Rectal smooth muscle tissue (tissue), 1 donor: Measurements from ENCODE around the gene ARHGAP42.
"Not testable (repeated sequence)": the region's sequence is repeated elsewhere in the genome, so short reads cannot be mapped to it uniquely, and the experiment has no call there.

Experiments used
- H3K27ac ChIP-seq: one replicate; pipeline ENCODE4 v1.7.0; 2013; ENCODE audit warnings: low read depth, low read length, inconsistent platforms
- H3K27me3 ChIP-seq: one replicate; pipeline ENCODE4 v1.7.0; 2013; ENCODE audit warnings: low read length; ENCODE audit not compliant: control insufficient read depth, insufficient read depth
- H3K36me3 ChIP-seq: one replicate; pipeline ENCODE4 v1.7.0; 2013; ENCODE audit warnings: low read length; ENCODE audit not compliant: control insufficient read depth, insufficient read depth
- H3K4me1 ChIP-seq: one replicate; pipeline ENCODE4 v1.7.0; 2013; ENCODE audit warnings: low read length; ENCODE audit not compliant: control insufficient read depth, insufficient read depth
- H3K4me3 ChIP-seq: one replicate; pipeline ENCODE4 v1.7.0; 2013; ENCODE audit warnings: low read length
- H3K9ac ChIP-seq: one replicate; pipeline ENCODE4 v1.7.0; 2013; ENCODE audit warnings: low read length

ARHGAP42 gene

DNA sequence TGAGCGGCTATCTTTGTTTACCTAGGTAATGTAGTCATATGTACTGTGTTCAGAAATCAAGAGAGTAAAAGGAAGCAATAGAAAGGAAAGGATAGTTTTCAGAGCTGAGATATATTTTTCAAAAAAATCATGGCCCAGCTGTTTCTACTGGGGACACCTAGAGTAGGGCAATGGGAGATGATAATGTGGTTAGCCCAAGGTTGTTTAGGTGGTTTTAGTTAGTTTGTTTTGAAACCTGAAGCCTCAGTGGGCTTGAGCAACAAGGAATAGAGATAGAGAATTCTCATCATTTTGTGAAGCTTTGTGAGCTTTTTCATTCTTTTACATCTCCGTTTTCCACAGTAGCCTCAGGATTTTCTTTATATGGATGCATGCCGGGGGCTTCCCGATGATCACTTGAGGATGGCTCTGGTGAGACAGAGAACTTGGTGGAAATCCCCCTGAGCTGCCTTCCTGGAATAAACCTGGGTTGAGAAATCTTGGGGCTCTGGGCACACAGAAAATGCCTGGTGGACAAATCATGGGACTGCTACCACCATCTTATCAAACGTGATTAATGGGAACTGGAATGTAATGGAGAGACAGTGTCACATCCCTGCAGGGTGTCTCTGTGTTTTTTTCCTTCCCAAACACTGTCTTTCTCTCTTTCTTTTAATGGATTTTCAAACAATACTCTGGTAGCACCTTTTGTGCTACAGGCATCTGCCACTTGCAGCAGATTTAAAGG lies 49.0 kb downstream of the ARHGAP42 start:
- peaks cover 9% of the 10 kb centered on the region for H3K4me1 ChIP-seq
- H3K36me3 ChIP-seq = no peaks in the 10 kb centered on the region
- no peak overlapping the region for H3K4me3 ChIP-seq
- no peaks in the 10 kb centered on the region for H3K27me3 ChIP-seq
- no peak overlapping the region for H3K27ac ChIP-seq
- no peak overlapping the region for H3K9ac ChIP-seq

DNA sequence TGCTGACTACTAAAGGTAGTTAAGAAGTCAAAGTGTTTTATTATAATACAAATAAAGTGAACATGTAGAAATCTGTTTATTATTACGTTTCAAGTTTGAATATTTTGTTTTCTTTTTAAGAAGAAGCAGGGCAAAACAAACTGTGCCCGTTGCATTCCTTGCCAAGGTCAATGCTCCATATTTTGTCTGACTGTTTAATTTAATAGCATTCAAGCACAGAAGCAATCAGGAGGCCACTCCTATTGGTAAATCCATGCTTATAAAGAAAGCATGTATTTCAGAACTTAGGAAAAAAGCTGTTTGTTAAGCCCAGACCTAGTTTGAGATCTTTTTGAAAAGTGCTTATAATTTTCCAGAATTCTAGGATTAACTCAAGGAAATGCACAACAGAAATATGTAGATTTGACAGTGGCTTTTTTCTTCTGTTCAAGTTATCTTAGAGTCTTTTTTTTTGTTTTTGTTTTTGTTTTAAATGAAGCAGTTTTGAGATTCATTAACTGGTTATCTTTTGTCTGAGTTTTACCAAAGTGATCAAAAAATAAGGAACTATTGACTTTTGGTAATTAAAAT lies 51.7 kb downstream of the ARHGAP42 start:
- peaks cover 9% of the 10 kb centered on the region for H3K4me1 ChIP-seq
- H3K27me3 ChIP-seq = no peaks in the 10 kb centered on the region
- no peak overlapping the region for H3K9ac ChIP-seq
- no peak overlapping the region for H3K4me3 ChIP-seq
- no peak overlapping the region for H3K27ac ChIP-seq
- no peaks in the 10 kb centered on the region for H3K36me3 ChIP-seq

DNA sequence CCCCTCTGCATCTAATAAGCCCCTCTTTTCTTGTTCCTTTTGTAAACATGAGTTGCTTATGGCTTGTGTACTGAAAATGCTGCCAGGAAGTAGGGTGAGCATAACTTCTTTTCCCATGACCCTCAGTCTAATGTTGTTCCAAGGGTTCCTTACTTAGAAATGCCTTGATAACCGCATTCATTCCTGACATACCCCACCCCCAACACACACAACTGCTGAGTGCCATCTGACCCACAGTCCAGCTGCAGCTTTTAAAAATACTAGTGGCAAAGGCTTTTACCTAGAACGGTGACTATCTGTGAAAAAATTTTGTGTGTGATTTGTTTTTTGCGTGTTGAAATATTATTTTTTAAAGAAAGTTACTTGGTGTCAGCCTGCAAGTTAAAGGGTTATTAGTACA lies 52.6 kb downstream of the ARHGAP42 start:
- no peak overlapping the region for H3K27ac ChIP-seq
- no peak overlapping the region for H3K4me3 ChIP-seq
- H3K36me3 ChIP-seq = no peaks in the 10 kb centered on the region
- H3K9ac ChIP-seq = no peak overlapping the region
- H3K27me3 ChIP-seq = no peaks in the 10 kb centered on the region
- peaks cover 9% of the 10 kb centered on the region for H3K4me1 ChIP-seq

DNA sequence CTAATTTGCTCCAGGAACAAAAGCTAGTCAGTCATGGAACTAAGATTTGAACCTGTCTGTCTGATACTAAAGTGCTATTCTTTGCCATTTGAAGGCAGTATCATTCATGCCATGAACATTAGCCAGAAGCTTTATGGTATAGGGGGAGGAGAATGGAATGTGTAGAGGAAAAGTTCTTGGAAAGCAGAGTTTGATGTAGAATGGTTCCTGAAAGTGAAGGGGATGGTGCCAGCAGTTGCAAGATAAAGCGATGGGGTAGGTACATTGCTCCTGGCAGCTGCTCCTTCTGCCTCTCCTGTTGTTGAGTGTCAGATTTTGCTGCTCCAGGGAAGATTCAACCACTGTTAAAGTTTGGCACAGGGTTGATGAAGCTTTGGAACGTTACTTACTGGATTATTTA lies 53.4 kb downstream of the ARHGAP42 start:
- H3K9ac ChIP-seq = no peak overlapping the region
- H3K27ac ChIP-seq = peak overlapping the region; percentile 7
- peaks cover 9% of the 10 kb centered on the region for H3K4me1 ChIP-seq
- no peaks in the 10 kb centered on the region for H3K36me3 ChIP-seq
- no peaks in the 10 kb centered on the region for H3K27me3 ChIP-seq
- H3K4me3 ChIP-seq = no peak overlapping the region

DNA sequence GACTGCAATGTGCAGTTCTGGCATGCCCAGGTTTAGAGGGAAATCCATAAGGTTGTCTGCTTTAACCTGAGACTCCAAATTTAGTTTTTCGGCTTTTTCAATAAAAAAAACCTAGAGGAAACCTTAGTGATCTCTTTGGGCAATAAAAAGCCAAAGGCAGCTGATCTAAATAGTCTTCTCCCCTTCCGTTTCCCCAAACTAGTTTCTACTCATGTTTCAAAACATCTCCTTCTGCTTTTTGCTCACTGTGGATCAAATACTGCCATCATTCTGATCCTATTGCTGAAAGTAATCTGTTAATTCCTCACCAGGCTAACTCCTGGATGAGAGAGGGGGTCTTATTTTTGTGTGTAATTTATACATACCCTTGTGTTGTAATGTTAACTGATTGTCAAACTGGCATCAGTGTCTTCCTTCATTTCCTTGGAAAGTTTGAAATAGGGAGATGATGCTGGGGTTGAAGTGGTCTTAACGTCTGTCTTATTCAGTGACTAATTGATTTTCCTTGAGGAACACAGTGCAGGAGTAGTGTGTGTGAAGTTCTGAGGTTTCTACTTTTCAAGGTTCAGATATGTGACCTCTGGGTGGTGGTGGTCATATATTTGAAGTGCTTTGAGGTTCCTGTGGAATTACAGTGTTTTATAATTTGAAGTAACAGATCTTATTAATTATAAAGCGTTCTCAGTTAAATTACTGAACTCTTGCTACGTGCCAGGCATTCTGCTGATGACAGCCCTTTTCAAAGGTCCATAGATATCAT lies 55.0 kb downstream of the ARHGAP42 start:
- no peak overlapping the region for H3K9ac ChIP-seq
- H3K27me3 ChIP-seq = no peaks in the 10 kb centered on the region
- H3K4me1 ChIP-seq = peaks cover 9% of the 10 kb centered on the region
- no peaks in the 10 kb centered on the region for H3K36me3 ChIP-seq
- no peak overlapping the region for H3K27ac ChIP-seq
- H3K4me3 ChIP-seq = no peak overlapping the region

DNA sequence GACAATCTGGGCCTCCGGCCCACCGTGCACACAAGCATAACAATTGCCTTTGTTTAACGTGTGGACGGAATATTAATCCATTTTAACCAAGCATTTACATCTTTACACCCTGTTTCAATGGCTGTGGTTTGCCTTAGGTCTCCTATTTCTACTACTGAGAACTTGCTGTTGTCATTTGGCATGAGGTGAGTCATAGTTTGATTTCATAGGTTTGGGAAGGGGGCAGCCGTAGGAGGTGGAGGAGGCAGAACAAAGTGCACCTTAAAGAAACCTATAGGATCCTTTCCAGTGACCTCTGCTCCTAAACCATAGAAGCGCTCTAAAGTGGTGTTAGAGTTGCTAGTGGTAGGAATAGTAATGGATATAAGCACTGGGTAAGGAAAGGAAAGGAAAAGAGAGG lies 59.4 kb downstream of the ARHGAP42 start:
- no peak overlapping the region for H3K9ac ChIP-seq
- no peak overlapping the region for H3K27ac ChIP-seq
- no peaks in the 10 kb centered on the region for H3K27me3 ChIP-seq
- no peaks in the 10 kb centered on the region for H3K4me1 ChIP-seq
- H3K36me3 ChIP-seq = peaks cover 2% of the 10 kb centered on the region
- no peak overlapping the region for H3K4me3 ChIP-seq

DNA sequence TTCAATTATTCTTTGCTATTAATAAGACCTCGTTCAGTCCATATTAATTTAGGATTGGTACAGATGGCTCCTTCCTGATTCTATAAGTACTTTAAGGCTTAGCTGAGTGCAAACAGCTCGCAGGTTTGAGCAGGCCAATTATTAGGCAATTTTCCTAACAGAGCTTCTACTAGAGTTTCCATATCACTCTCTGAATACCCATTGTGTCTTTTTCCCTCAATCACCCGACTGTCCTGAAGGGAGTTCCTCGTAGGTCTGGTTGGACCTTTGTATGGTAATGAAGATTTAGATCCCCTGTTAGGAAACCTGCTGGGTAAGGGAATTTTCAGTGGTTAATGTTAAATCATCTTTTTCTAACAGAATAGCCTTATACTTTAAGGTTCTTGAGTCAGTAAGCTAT lies 61.1 kb downstream of the ARHGAP42 start:
- Histone ChIP-seq H3K4me1 (no peaks in the 10 kb centered on the region), H3K36me3 (peaks cover 2% of the 10 kb centered on the region), H3K4me3 (no peak overlapping the region), H3K27me3 (no peaks in the 10 kb centered on the region), H3K9ac (no peak overlapping the region), H3K27ac (no peak overlapping the region)

DNA sequence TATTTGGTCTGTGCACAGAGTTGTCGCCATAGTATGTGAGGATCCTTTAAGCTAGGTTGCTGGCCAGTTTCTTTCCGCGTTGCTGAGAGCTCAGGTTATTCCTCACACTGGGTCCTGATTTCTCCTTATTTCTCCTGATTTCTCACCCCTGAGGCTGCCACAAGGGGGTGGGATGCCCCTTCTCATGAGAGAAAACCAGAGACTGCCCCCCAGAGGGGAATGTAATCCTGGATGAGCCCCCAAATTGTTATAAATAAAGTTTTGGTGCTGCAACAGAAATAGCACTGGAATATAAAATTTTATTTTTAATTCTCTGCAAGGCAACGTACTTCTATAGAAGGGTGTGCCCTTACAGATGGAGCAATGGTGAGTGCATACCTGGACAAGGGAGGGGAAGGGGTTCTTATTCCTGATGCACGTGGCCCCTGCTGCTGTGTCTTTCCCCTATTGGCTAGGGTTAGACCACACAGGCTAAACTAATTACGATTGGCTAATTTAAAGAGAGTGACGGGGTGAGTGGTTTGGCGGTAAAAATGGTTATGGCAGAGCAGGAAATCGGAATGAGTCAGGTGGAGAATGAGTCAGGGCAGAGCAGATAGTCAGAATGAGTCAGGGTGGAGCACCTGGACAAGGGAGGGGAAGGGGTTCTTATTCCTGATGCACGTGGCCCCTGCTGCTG lies 62.9 kb downstream of the ARHGAP42 start:
- H3K27ac ChIP-seq, H3K9ac ChIP-seq, H3K4me1 ChIP-seq, H3K36me3 ChIP-seq, H3K4me3 ChIP-seq, H3K27me3 ChIP-seq: not testable (repeated sequence)

DNA sequence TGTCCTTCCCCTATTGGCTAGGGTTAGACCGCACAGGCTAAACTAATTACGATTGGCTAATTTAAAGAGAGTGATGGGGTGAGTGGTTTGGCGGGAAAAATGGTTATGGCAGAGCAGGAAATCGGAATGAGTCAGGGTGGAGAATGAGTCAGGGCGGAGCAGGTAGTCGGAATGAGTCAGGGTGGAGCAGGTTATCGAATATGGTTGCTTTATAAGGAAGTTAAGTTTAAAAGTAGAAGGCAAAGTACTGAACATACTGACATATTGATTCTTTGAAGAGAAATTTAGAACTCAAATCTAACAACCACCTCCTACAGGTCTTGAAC lies 63.4 kb downstream of the ARHGAP42 start:
- H3K27ac ChIP-seq, H3K4me1 ChIP-seq, H3K27me3 ChIP-seq, H3K9ac ChIP-seq, H3K36me3 ChIP-seq, H3K4me3 ChIP-seq: not testable (repeated sequence)

DNA sequence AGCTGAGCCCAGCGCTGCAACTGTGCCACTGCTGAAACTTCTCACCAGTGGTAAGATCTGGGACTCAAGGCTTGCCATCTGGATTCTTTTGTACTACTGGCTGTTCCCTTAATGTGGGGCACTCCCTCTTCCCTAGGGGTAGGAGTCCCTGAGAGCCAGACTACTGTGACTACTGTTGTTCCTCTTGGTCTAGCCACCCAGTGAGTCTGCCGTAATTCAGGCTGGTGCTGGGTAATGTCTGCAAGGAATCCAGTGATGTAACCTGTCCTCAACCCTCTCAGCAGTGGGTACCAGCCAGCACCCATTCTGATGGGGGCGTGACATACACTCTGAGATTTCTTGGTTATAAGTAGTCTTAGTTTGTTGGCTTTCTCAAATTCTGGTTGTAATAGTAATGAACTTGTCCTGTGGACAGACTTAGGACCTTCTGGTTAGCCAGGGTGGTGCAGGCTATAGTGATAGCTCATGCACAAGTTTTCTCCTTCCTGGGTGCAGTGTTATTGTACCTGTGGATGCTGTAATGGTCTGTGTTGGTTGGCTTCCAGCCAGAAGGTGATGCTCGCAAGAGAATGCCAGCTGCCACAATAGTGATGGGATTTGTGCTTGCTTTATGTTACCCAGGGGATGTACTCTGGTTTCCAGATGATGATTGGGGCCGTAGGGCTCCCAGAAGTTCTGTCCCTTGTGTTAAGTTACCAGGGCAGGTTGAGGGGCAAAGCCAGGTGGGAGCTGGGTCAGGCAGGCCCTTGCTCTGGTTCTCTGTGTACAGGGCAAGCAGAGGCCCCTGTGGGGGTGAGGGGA lies 65.5 kb downstream of the ARHGAP42 start:
- Histone ChIP-seq H3K27ac (no peak overlapping the region), H3K36me3 (peaks cover 2% of the 10 kb centered on the region), H3K4me3 (no peak overlapping the region), H3K27me3 (no peaks in the 10 kb centered on the region), H3K4me1 (no peaks in the 10 kb centered on the region), H3K9ac (no peak overlapping the region)

DNA sequence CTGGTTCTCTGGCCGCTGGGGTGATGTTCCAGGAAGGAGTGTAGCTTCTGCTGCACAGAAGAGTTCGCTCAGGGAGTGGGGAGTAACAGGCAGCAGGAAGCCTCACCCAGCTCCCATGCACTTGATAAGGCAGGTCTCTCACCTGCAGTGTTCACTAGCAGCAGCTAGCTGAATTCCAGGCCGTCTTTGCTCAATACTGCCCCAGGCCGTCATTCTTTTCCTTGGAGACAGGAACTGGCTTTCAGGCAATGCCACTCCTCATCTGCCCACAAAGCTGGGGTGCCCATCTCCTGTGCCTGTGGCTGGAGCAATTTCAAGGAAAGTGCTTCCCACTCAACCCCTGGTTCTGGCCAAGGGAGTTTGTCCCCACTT lies 66.1 kb downstream of the ARHGAP42 start:
- Histone ChIP-seq H3K9ac (no peak overlapping the region), H3K4me3 (no peak overlapping the region), H3K27me3 (no peaks in the 10 kb centered on the region), H3K36me3 (peaks cover 2% of the 10 kb centered on the region), H3K4me1 (no peaks in the 10 kb centered on the region), H3K27ac (no peak overlapping the region)

DNA sequence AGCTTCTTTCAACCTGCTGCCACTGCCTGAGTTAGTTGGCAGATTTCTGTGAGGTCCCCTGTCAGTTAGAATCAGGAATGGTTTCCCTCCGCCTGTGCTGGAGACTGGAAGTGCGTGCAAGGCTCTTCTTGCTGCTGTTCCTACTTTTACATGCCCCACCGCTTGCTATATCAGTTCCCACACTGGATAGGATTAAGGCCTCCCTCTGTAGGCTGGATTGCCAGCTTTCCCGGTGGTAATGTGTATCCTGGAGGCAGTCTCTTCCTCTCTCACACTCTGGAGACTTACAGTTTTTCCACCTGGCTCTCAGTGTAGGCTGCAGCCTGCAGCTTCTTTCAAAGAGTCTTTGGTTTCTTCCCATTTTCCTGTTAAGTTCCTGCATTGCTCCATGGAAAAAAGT lies 66.5 kb downstream of the ARHGAP42 start:
- H3K4me1 ChIP-seq = no peaks in the 10 kb centered on the region
- H3K9ac ChIP-seq = no peak overlapping the region
- H3K27me3 ChIP-seq = no peaks in the 10 kb centered on the region
- H3K36me3 ChIP-seq = peaks cover 2% of the 10 kb centered on the region
- no peak overlapping the region for H3K4me3 ChIP-seq
- H3K27ac ChIP-seq = no peak overlapping the region
